Measurements from ENCODE around the gene UBQLN4.
"Not testable (repeated sequence)": the region's sequence is repeated elsewhere in the genome, so short reads cannot be mapped to it uniquely, and the experiment has no call there.

Gene UBQLN4

GRCh38 chr1:156081180-156081916 lies 27.8 kb upstream of the UBQLN4 start:
- DNase-seq: no peak

GRCh38 chr1:156080863-156081179 lies 27.2 kb upstream of the UBQLN4 start:
- DNase-seq: no peak

GRCh38 chr1:156080241-156080862 lies 26.8 kb upstream of the UBQLN4 start:
- DNase-seq: no peak

GRCh38 chr1:156079762-156080161 lies 26.2 kb upstream of the UBQLN4 start:
- DNase-seq: no peak

GRCh38 chr1:156078728-156079127 lies 25.1 kb upstream of the UBQLN4 start:
- DNase-seq: no peak

GRCh38 chr1:156077430-156077760 lies 23.8 kb upstream of the UBQLN4 start:
- DNase-seq: no peak

GRCh38 chr1:156076609-156077429 lies 23.2 kb upstream of the UBQLN4 start:
- DNase-seq: peak in 4 of 14 donors; percentile 3 to 31 (median 26)

GRCh38 chr1:156075775-156076204 lies 22.2 kb upstream of the UBQLN4 start:
- DNase-seq: no peak

GRCh38 chr1:156075162-156075561 lies 21.6 kb upstream of the UBQLN4 start:
- DNase-seq: no peak

GRCh38 chr1:156074661-156075060 lies 21.1 kb upstream of the UBQLN4 start:
- no peak for DNase-seq

GRCh38 chr1:156073740-156074139 lies 20.1 kb upstream of the UBQLN4 start:
- DNase-seq: no peak

GRCh38 chr1:156073110-156073687 lies 19.6 kb upstream of the UBQLN4 start:
- DNase-seq: no peak

GRCh38 chr1:156072251-156072650 lies 18.7 kb upstream of the UBQLN4 start:
- no peak for DNase-seq

GRCh38 chr1:156071332-156071816 lies 17.8 kb upstream of the UBQLN4 start:
- not testable (repeated sequence) for DNase-seq

GRCh38 chr1:156070548-156070947 lies 16.9 kb upstream of the UBQLN4 start:
- no peak for DNase-seq

GRCh38 chr1:156069490-156070455 lies 16.2 kb upstream of the UBQLN4 start:
- no peak for DNase-seq

GRCh38 chr1:156067262-156067661 lies 13.7 kb upstream of the UBQLN4 start:
- DNase-seq: no peak

GRCh38 chr1:156065871-156066270 lies 12.3 kb upstream of the UBQLN4 start:
- no peak for DNase-seq

GRCh38 chr1:156065212-156065611 lies 11.6 kb upstream of the UBQLN4 start:
- DNase-seq: no peak

GRCh38 chr1:156064615-156065014 lies 11.0 kb upstream of the UBQLN4 start:
- no peak for DNase-seq

- no peak for DNase-seq
Measured at GRCh38 chr1:156063997-156064285, 10.3 kb upstream of the UBQLN4 start.

GRCh38 chr1:156062189-156062588 lies 8.6 kb upstream of the UBQLN4 start:
- no peak for DNase-seq
